Stimulated activated effector memory CD8-positive, alpha-beta T cell treated with anti-CD3 and anti-CD28 coated beads, Interleukin-12 subunit alpha, Interleukin-12 subunit beta, amount 100 ng/mL, for 72 hours (primary cell): Measurements from ENCODE around the gene VSX1.
A peak's percentile ranks its signal among the peaks of the same experiment; 100 is the strongest.

Source experiments
- ATAC-seq: fragments of 150-1000 bp; cut with Tn5 transposase; 2 replicates; pipeline ENCODE4 v1.10.0; 2021
- DNase-seq, 2 donors: peaks; one replicate each; pipeline ENCODE4 v3.0.0; 2021 to 2022; ENCODE audit warnings: low spot score in 2 of 2
- H3K27ac Mint-ChIP-seq: one replicate; pipeline ENCODE4 v1.8.0; 2022; ENCODE audit warnings: mild to moderate bottlenecking, mixed read lengths
- H3K36me3 Mint-ChIP-seq: one replicate; pipeline ENCODE4 v1.8.0; 2022; ENCODE audit warnings: mild to moderate bottlenecking, mixed read lengths
- H3K4me1 Mint-ChIP-seq: one replicate; pipeline ENCODE4 v1.8.0; 2022; ENCODE audit warnings: mixed read lengths
- H3K4me3 Mint-ChIP-seq: one replicate; pipeline ENCODE4 v1.8.0; 2022; ENCODE audit warnings: mild to moderate bottlenecking, mixed read lengths
- H3K9me3 Mint-ChIP-seq: one replicate; pipeline ENCODE4 v1.8.0; 2022; ENCODE audit warnings: mixed read lengths

VSX1 gene

GRCh38 chr20:25081730-25082497 is at the start of gene VSX1:
Gene VSX1 (minus strand): TSS chr20:25082141. CDS start chr20:25082096, 45 bp downstream.
- no peaks in the 10 kb centered on the region for H3K36me3 Mint-ChIP-seq
- H3K4me1 Mint-ChIP-seq = peaks cover 33% of the 10 kb centered on the region
- no peak within 1 kb of the TSS for H3K27ac Mint-ChIP-seq
- no peaks in the 10 kb centered on the region for H3K9me3 Mint-ChIP-seq
- ATAC-seq = no peak
- peak within 1 kb of the TSS; percentile 59 for H3K4me3 Mint-ChIP-seq
- peak in 1 of 2 donors; percentile 48 for DNase-seq

GRCh38 chr20:25129908-25130307 is 48.0 kb upstream of the VSX1 start:
- no peaks in the 10 kb centered on the region for H3K9me3 Mint-ChIP-seq
- H3K4me1 Mint-ChIP-seq = no peaks in the 10 kb centered on the region
- no peak overlapping the region for H3K27ac Mint-ChIP-seq
- DNase-seq (no peak), ATAC-seq (no peak)
- H3K36me3 Mint-ChIP-seq = no peaks in the 10 kb centered on the region
- no peak overlapping the region for H3K4me3 Mint-ChIP-seq

DNA sequence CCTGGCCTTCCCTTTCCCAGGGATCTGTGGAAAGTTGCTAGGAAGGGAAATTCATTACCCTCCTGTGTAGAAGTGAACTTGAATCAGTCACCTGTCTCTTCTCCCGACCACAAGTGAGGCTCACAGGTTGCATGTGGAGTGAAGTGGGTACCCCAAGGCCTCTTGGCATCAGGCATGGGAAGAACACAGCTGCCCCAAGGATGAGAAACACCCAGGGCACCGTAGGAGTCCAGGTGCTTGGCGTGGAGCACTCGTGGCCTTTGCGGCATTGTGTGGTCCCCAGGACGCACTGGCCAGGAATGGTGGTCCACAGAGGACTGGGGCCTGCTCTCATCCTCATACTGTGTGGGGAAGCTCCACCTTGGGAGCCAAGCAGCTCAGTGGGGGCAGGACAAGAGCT is 47.5 kb upstream of the VSX1 start:
- no peak for ATAC-seq
- Mint-ChIP-seq H3K4me1 (no peaks in the 10 kb centered on the region), H3K9me3 (no peaks in the 10 kb centered on the region), H3K36me3 (no peaks in the 10 kb centered on the region), H3K27ac (no peak overlapping the region), H3K4me3 (no peak overlapping the region)
- DNase-seq = no peak

DNA sequence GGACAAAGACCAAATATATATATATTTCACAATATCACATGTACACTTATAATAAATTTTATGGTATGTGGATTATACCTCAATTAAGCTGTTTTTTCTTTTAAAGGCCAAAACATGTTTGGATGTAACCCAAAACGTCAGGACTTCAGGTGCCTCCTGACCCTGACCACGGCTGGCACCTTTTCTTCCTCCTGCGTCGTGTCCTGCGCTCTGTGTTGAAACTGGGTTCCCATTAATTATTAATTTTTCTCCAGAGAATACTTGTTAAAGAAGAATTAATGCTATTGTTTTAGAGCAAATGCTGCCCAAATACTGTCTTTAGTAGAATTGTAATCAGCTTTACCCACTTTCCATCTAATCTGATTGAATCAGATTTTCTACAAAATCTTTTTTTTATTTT is 46.7 kb upstream of the VSX1 start:
- Mint-ChIP-seq H3K4me1 (no peaks in the 10 kb centered on the region), H3K9me3 (no peaks in the 10 kb centered on the region)

DNA sequence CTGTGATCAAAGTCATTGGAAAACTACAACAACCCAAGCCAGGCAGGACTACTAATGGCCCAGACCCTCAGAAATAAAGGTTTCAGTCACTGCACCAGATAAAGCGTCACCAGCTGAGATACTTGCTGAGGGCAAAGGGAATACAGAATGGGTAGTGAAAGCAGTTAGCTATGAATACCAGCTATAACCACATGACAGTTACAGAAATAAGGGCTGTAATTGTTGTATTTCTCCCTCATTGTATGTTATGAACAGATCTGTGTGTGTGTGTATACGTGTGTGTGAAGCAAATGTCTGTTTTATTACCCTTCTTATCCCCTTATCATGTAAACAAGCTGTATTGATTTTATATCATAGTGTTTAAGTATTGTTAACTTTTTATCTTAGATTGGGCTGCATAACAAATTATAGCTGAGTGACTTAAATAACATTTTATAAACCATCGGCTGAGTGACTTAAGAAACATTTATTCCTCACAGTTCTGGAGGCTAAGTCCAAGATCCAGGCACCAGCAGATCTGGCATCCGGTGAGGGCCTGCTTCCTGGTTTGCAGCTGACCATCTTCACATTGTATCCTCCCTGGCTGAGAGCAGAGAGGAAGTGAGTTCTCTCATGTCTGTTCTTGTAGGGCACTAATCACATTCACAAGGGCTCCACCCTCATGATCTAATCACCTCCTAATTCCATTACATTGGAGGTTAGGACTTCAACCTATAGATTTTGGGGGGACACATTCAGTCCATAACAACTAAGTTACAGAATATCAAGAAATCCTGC is 46.0 kb upstream of the VSX1 start:
- DNase-seq (no peak), ATAC-seq (no peak)
- Mint-ChIP-seq H3K4me3 (no peak overlapping the region), H3K36me3 (no peaks in the 10 kb centered on the region), H3K4me1 (no peaks in the 10 kb centered on the region), H3K9me3 (no peaks in the 10 kb centered on the region), H3K27ac (no peak overlapping the region)

More for the DNA sequence above, 46.7 kb upstream of the VSX1 start:
- no peak overlapping the region for H3K27ac Mint-ChIP-seq
- H3K4me3 Mint-ChIP-seq = no peak overlapping the region
- DNase-seq (no peak), ATAC-seq (no peak)
- no peaks in the 10 kb centered on the region for H3K36me3 Mint-ChIP-seq

DNA sequence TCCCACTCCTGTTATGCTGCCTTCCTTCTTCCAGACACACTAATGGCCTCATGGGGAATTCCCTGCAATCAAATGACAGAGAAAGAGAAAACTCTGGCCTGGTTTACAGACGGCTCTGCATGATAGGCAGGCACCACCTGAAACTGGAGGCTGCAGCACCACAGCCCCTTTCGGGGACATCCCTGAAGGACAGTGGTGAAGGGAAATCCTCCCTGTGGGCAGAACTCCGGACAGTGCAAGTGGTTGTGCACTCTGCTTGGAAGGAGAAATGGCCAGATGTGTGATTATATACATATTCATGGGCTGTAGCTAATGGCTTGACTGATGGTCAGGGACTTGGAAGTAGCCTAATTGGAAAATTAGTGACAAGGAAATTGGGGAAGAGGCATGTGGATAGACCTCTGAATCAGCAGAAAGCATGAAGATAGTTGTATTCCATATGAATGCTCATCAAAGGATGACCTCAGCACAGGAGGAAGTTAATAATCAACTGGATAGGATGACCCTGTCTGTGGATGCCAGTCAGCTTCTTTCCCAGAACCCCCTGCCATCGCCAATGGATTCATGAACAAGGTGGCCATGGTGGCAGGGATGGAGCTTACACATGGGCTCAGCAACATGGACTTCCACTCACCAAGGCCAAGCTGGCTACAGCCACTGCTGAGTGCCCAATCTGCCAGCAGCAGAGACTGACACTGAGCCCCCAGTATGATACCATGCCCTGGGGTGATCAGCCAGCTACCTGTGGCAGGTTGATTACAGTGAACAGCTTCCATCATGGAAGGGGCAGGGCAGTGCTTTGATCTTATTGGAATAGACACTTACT is 44.5 kb upstream of the VSX1 start:
- no peaks in the 10 kb centered on the region for H3K4me1 Mint-ChIP-seq
- DNase-seq = no peak
- H3K4me3 Mint-ChIP-seq = no peak overlapping the region
- H3K9me3 Mint-ChIP-seq = no peaks in the 10 kb centered on the region
- H3K27ac Mint-ChIP-seq = no peak overlapping the region
- H3K36me3 Mint-ChIP-seq = no peaks in the 10 kb centered on the region
- no peak for ATAC-seq

GRCh38 chr20:25125636-25126035 is 43.7 kb upstream of the VSX1 start:
- Mint-ChIP-seq H3K27ac (no peak overlapping the region), H3K9me3 (no peaks in the 10 kb centered on the region), H3K4me1 (no peaks in the 10 kb centered on the region), H3K4me3 (no peak overlapping the region), H3K36me3 (no peaks in the 10 kb centered on the region)
- DNase-seq = no peak
- ATAC-seq = no peak

DNA sequence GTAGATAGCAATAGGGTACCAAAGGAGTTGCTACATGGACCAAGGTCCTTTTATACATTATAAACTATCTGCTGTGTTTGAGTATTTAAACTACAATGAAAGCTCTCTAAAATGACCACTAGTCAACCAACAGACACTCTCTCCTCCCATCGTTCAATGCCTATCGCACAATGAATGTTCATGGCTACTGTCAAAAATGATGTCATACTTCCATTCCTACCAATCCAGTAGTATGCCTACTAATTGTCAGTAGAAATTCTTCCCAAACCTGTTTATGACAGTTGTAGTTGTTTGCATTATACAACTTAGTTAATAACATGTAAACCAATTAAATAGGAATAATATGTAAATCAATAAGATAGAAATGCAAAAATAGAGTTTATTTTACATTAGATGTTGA is 39.0 kb upstream of the VSX1 start:
- Mint-ChIP-seq H3K4me3 (no peak overlapping the region), H3K27ac (no peak overlapping the region), H3K36me3 (no peaks in the 10 kb centered on the region), H3K9me3 (no peaks in the 10 kb centered on the region), H3K4me1 (no peaks in the 10 kb centered on the region)
- DNase-seq (no peak), ATAC-seq (no peak)

- Mint-ChIP-seq H3K4me1 (no peaks in the 10 kb centered on the region), H3K36me3 (no peaks in the 10 kb centered on the region), H3K9me3 (no peaks in the 10 kb centered on the region), H3K27ac (no peak overlapping the region), H3K4me3 (no peak overlapping the region)
- ATAC-seq = no peak
- no peak for DNase-seq
These were observed 38.5 kb upstream of the VSX1 start for GRCh38 chr20:25120457-25120856.

- Mint-ChIP-seq H3K4me3 (no peak overlapping the region), H3K4me1 (no peaks in the 10 kb centered on the region), H3K9me3 (no peaks in the 10 kb centered on the region), H3K27ac (no peak overlapping the region), H3K36me3 (no peaks in the 10 kb centered on the region)
- ATAC-seq (no peak), DNase-seq (no peak)
These were observed 36.6 kb upstream of the VSX1 start for GRCh38 chr20:25118529-25118928.

DNA sequence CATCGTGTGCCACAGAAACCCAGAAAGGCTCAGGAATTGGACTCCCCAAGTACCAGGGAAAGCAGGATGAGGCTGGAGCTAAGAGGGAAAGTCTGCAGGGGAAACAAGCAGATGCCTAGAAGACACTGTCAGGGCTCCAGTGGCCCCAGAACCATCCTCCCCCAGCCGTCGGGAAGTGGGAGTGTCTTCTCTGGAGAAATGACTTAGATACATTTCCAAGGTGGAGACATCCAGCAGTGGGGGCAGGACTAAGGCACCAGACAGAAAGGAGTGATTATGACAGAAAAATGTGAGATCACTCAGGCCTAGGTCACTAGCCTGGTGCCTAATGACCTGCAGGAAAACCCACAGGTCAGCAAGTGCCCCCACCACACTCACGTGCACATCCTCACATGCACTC is 36.0 kb upstream of the VSX1 start:
- no peak for DNase-seq
- Mint-ChIP-seq H3K36me3 (no peaks in the 10 kb centered on the region), H3K9me3 (no peaks in the 10 kb centered on the region), H3K27ac (no peak overlapping the region), H3K4me1 (no peaks in the 10 kb centered on the region), H3K4me3 (no peak overlapping the region)
- no peak for ATAC-seq

- Mint-ChIP-seq H3K4me1 (no peaks in the 10 kb centered on the region), H3K4me3 (no peak overlapping the region), H3K9me3 (no peaks in the 10 kb centered on the region), H3K36me3 (no peaks in the 10 kb centered on the region), H3K27ac (no peak overlapping the region)
- ATAC-seq (no peak), DNase-seq (no peak)
These were observed 35.0 kb upstream of the VSX1 start for GRCh38 chr20:25116739-25117458.

- Mint-ChIP-seq H3K27ac (no peak overlapping the region), H3K36me3 (no peaks in the 10 kb centered on the region), H3K9me3 (no peaks in the 10 kb centered on the region), H3K4me3 (no peak overlapping the region), H3K4me1 (peaks cover 17% of the 10 kb centered on the region)
- DNase-seq = no peak
- no peak for ATAC-seq
These were observed 21.6 kb upstream of the VSX1 start for GRCh38 chr20:25103526-25103925.

- Mint-ChIP-seq H3K4me3 (no peak overlapping the region), H3K4me1 (peaks cover 11% of the 10 kb centered on the region), H3K36me3 (no peaks in the 10 kb centered on the region), H3K27ac (no peak overlapping the region), H3K9me3 (no peaks in the 10 kb centered on the region)
- DNase-seq = no peak
- no peak for ATAC-seq
These were observed 19.0 kb upstream of the VSX1 start for GRCh38 chr20:25100914-25101313.

DNA sequence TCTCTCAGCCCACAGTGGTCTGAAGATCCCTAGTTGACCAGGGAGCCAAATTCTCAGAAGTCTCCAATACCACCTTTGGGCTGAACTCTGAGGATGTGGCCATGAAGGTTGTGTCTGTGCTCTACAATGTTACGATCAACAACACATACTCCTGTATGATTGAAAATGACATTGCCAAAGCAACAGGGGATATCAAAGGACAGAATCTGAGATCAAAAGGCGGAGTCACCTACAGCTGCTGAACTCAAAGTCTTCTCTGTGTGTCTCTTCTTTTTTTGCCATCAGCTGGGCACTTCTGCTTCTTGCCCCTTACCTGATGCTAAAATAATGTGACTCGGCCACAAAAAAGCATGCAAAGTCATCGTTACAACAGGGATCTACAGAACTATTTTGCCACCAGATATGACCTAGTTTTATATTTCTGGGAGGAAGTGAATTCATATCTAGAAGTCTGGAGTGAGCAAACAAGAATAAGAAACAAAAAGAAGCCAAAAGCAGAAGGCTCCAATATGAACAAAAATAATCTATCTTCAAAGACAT is 17.7 kb upstream of the VSX1 start:
- H3K4me1 Mint-ChIP-seq = peaks cover 11% of the 10 kb centered on the region

More for the DNA sequence above, 17.7 kb upstream of the VSX1 start:
- Mint-ChIP-seq H3K36me3 (no peaks in the 10 kb centered on the region), H3K9me3 (no peaks in the 10 kb centered on the region), H3K27ac (peak overlapping the region; percentile 48), H3K4me3 (no peak overlapping the region)
- ATAC-seq = peak; percentile 21
- no peak for DNase-seq
